Smooth muscle cell (in vitro differentiated cells): ENCODE data around the gene SMC4. TPM values are rescaled to one million over a fixed set of nuclear protein-coding genes. Genes with fewer than 3 reads are reported as not detected.

Source experiments
- DNase-seq: peaks from one replicate; lab custom pipeline; 2025; ENCODE audit not compliant: unreplicated experiment; lab: John Stamatoyannopoulos, UW
- H2AFZ ChIP-seq: fragments of 200-600 bp; sonication (generic); 2 replicates; pipeline ENCODE4 v1.6.0; 2016; ENCODE audit warnings: antibody characterized with exemption, low read depth, mild to moderate bottlenecking
- H3F3A ChIP-seq: fragments of 200-600 bp; sonication (generic); 2 replicates; pipeline ENCODE4 v1.6.0; 2017; ENCODE audit warnings: antibody characterized with exemption, low read depth
- H3K27ac ChIP-seq: fragments of 200-600 bp; sonication (generic); 2 replicates; pipeline ENCODE4 v1.5.1; 2016; ENCODE audit warnings: low read depth, mild to moderate bottlenecking
- H3K27me3 ChIP-seq: fragments of 200-600 bp; sonication (generic); 2 replicates; pipeline ENCODE4 v1.6.1; 2016; ENCODE audit warnings: low read depth, mild to moderate bottlenecking
- H3K36me3 ChIP-seq: fragments of 200-600 bp; sonication (generic); 2 replicates; pipeline ENCODE4 v1.5.1; 2016; ENCODE audit warnings: low read depth
- H3K4me1 ChIP-seq: fragments of 200-600 bp; sonication (generic); 2 replicates; pipeline ENCODE4 v1.5.1; 2016; ENCODE audit warnings: low read depth
- H3K4me2 ChIP-seq: fragments of 200-600 bp; sonication (generic); 2 replicates; pipeline ENCODE4 v1.6.0; 2016; ENCODE audit warnings: mild to moderate bottlenecking
- H3K4me3 ChIP-seq: fragments of 200-600 bp; sonication (generic); 2 replicates; pipeline ENCODE4 v1.5.1; 2016; ENCODE audit warnings: mild to moderate bottlenecking
- H3K79me2 ChIP-seq: fragments of 200-600 bp; sonication (generic); 2 replicates; pipeline ENCODE4 v1.6.0; 2016; ENCODE audit warnings: low read depth, mild to moderate bottlenecking
- H3K9ac ChIP-seq: fragments of 200-600 bp; sonication (generic); 2 replicates; pipeline ENCODE4 v1.6.0; 2016; ENCODE audit warnings: low read depth
- H3K9me3 ChIP-seq: fragments of 200-600 bp; sonication (generic); replicated peaks from 2 replicates; pipeline ENCODE4 v1.5.1; 2016; ENCODE audit warnings: low read depth
- H4K20me1 ChIP-seq: fragments of 200-600 bp; sonication (generic); 2 replicates; pipeline ENCODE4 v1.6.0; 2016; ENCODE audit warnings: low read depth
- CTCF ChIP-seq: fragments of 200-600 bp; sonication (generic); IDR thresholded peaks from 2 replicates; pipeline ENCODE4 v1.5.1; 2017; ENCODE audit warnings: borderline replicate concordance, mild to moderate bottlenecking, antibody characterized with exemption; ENCODE audit not compliant: insufficient read depth, poor library complexity, severe bottlenecking
- WGBS: methylation state at CpG from one replicate; pipeline ENCODE4 v1.1.7; 2016; ENCODE audit warnings: low lambda C conversion rate; 5-methylcytosine and 5-hydroxymethylcytosine counted together
- polyA plus RNA-seq: library from polyadenylated mRNA; unstranded; fragments of >200 nt; fragmentation: Nextera tagmentation; extraction: Ambion mirVana; gene quantifications from 2 replicates; pipeline ENCODE4 v1.2.1, GENCODE V29; 2016
- total RNA-seq: library from RNA; depleted of rRNA; stranded (reverse); fragments of >200 nt; gene quantifications from 2 replicates; pipeline ENCODE4 v1.2.3, GENCODE V29; 2014

The SMC4 gene
- total and polyA plus RNA-seq, 2 experiments from 2014 or later, result 55.1 to 122 TPM

GRCh38 chr3:160437083-160437455, 37.6 kb downstream of the SMC4 start:
- peaks cover 3% of the 10 kb centered on the region for H3F3A ChIP-seq
- H3K4me2 ChIP-seq, result no peak overlapping the region
- no peak overlapping the region for H3K4me3 ChIP-seq
- no peaks in the 10 kb centered on the region for H3K79me2 ChIP-seq
- no peak overlapping the region for H2AFZ ChIP-seq
- H3K27me3 ChIP-seq, result no peaks in the 10 kb centered on the region
- H3K27ac ChIP-seq, result no peak overlapping the region
- H3K9me3 ChIP-seq, result no peaks in the 10 kb centered on the region
- H3K4me1 ChIP-seq, result no peaks in the 10 kb centered on the region
- H4K20me1 ChIP-seq, result no peaks in the 10 kb centered on the region
- 69% methylated on average over 5 of the region's 5 CpGs for WGBS
- no peak overlapping the region for H3K9ac ChIP-seq
- no peak for DNase-seq
- peaks cover 16% of the 10 kb centered on the region for H3K36me3 ChIP-seq
- TF ChIP-seq CTCF, result no peak

- no peak for DNase-seq
- no peaks in the 10 kb centered on the region for H3K4me1 ChIP-seq
- no peak overlapping the region for H2AFZ ChIP-seq
- H3K4me2 ChIP-seq, result no peak overlapping the region
- no peak for TF ChIP-seq CTCF
- no peaks in the 10 kb centered on the region for H3K9me3 ChIP-seq
- H3K36me3 ChIP-seq, result no peaks in the 10 kb centered on the region
- no peaks in the 10 kb centered on the region for H3F3A ChIP-seq
- H3K27ac ChIP-seq, result no peak overlapping the region
- H3K79me2 ChIP-seq, result peaks cover 30% of the 10 kb centered on the region
- no peak overlapping the region for H3K4me3 ChIP-seq
- 90% methylated on average over 7 of the region's 7 CpGs for whole genome bisulfite sequencing
- H4K20me1 ChIP-seq, result no peaks in the 10 kb centered on the region
- no peaks in the 10 kb centered on the region for H3K27me3 ChIP-seq
- H3K9ac ChIP-seq, result no peak overlapping the region
Observed at GRCh38 chr3:160440687-160441086, 41.2 kb downstream of the SMC4 start.

GRCh38 chr3:160444411-160444810, 45.0 kb downstream of the SMC4 start:
- Histone ChIP-seq H2AFZ (no peak overlapping the region), H3K4me2 (no peak overlapping the region), H3K36me3 (no peaks in the 10 kb centered on the region), H3K9me3 (no peaks in the 10 kb centered on the region), H3K9ac (no peak overlapping the region), H3F3A (no peaks in the 10 kb centered on the region), H3K4me1 (peaks cover 19% of the 10 kb centered on the region), H3K27ac (no peak overlapping the region), H3K79me2 (peaks cover 64% of the 10 kb centered on the region), H3K27me3 (no peaks in the 10 kb centered on the region), H4K20me1 (no peaks in the 10 kb centered on the region), H3K4me3 (no peak overlapping the region)
- 90% methylated on average over 1 of the region's 1 CpG for WGBS
- no peak for TF ChIP-seq CTCF
- DNase-seq, result no peak

- no peaks in the 10 kb centered on the region for H3K36me3 ChIP-seq
- 94% methylated on average over 1 of the region's 1 CpG for WGBS
- TF ChIP-seq CTCF, result no peak
Observed at GRCh38 chr3:160445854-160446253, 46.4 kb downstream of the SMC4 start.

More at GRCh38 chr3:160445854-160446253, 46.4 kb downstream of the SMC4 start:
- H3K4me2 ChIP-seq, result no peak overlapping the region
- no peak overlapping the region for H3K27ac ChIP-seq
- peaks cover 19% of the 10 kb centered on the region for H3K4me1 ChIP-seq
- H3F3A ChIP-seq, result no peaks in the 10 kb centered on the region
- H2AFZ ChIP-seq, result no peak overlapping the region
- H3K9ac ChIP-seq, result no peak overlapping the region
- no peak overlapping the region for H3K4me3 ChIP-seq
- no peak for DNase-seq
- H3K27me3 ChIP-seq, result no peaks in the 10 kb centered on the region
- peaks cover 64% of the 10 kb centered on the region for H3K79me2 ChIP-seq
- no peaks in the 10 kb centered on the region for H4K20me1 ChIP-seq
- no peaks in the 10 kb centered on the region for H3K9me3 ChIP-seq
